C4-2B (cell line): ENCODE data around the gene TCEAL7.

ENCODE experiments used
- ZFX ChIP-seq: fragments of 450-650 bp; IDR thresholded peaks from 2 replicates; pipeline ENCODE4 v1.6.1; 2017
- TF ChIP-seq, protein P1 (sequence below): fragments of 450-650 bp; conservative IDR thresholded peaks from 2 replicates; pipeline ENCODE4 v1.5.1; 2017; ENCODE audit warnings: mild to moderate bottlenecking

DNA sequence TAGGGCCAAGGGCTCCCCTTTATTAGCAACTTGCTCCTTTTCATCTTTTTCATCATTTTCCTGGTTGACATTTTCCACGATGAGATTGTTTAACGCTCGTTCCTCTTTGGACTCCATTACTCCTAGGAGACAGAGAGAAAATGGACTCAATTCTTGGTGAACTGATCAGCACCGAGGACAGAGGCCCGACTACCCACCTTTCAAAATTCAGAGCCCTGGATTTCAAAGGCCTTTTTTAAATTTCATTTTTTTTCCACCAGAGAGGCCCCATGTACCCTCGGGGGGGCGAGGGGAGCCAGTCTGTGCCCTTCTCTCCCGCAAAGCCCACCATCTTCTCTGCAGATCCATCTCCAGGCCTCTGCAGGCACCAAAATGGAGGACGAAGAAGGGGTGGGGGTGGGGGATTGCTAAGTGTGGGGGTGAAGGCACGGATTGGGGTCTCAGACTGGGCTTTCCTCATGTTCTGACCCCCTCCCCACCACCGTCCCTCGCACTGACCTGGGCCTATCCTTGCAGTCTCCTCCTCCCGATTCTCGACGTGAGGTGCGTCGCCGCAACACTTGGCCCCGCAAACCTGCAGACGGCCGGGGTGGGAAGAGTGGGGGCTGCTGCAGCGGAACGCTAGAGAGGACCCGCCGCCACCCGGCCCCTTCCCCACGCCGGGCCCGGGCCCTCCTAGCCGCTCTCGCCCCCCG lies 20.0 kb upstream of the TCEAL7 start:
- TF ChIP-seq, protein P1, sequence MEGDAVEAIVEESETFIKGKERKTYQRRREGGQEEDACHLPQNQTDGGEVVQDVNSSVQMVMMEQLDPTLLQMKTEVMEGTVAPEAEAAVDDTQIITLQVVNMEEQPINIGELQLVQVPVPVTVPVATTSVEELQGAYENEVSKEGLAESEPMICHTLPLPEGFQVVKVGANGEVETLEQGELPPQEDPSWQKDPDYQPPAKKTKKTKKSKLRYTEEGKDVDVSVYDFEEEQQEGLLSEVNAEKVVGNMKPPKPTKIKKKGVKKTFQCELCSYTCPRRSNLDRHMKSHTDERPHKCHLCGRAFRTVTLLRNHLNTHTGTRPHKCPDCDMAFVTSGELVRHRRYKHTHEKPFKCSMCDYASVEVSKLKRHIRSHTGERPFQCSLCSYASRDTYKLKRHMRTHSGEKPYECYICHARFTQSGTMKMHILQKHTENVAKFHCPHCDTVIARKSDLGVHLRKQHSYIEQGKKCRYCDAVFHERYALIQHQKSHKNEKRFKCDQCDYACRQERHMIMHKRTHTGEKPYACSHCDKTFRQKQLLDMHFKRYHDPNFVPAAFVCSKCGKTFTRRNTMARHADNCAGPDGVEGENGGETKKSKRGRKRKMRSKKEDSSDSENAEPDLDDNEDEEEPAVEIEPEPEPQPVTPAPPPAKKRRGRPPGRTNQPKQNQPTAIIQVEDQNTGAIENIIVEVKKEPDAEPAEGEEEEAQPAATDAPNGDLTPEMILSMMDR, result no peak
- no peak for TF ChIP-seq ZFX
